PC-3 (cell line): ENCODE results near the gene TMEM233. TPM values are rescaled to one million over a fixed set of nuclear protein-coding genes. Genes with fewer than 3 reads are reported as not detected.

Source experiments
- ATAC-seq: fragments of 200-7000 bp; cut with Tn5 transposase; 2 replicates; pipeline ENCODE4 v1.9.1; 2020; ENCODE audit warnings: mild to moderate bottlenecking, moderate library complexity
- BruUV-seq: library from RNA; stranded (reverse); fragments of 400-500 nt; replicated peaks from 2 replicates; lab custom pipeline; 2021; lab: Mats Ljungman, UMichigan
- CTCF ChIA-PET: fragments of 300-600 bp; sonication (Branson Sonifier 250); formaldehyde crosslinking; loops from one replicate; lab custom pipeline; 2022; ENCODE audit warnings: antibody characterized with exemption; lab: Charles Lee
- POLR2A ChIA-PET: fragments of 300-600 bp; sonication (Branson Sonifier 250); formaldehyde crosslinking; loops from one replicate; lab custom pipeline; 2022; ENCODE audit warnings: antibody characterized with exemption; ENCODE audit not compliant: unreplicated experiment; lab: Charles Lee
- DNase-seq: peaks from one replicate; pipeline ENCODE4 v3.0.0-alpha.2; 2015
- H2AFZ ChIP-seq: fragments of 300-600 bp; sonication (generic); 2 replicates; pipeline ENCODE4 v1.6.0; 2016; ENCODE audit warnings: antibody characterized with exemption, low read length
- H3F3A ChIP-seq: fragments of 300-600 bp; sonication (generic); one replicate; pipeline ENCODE4 v1.6.0; 2017; ENCODE audit warnings: antibody characterized with exemption, low read length, control low read depth, mild to moderate bottlenecking; ENCODE audit not compliant: unreplicated experiment
- H3K27ac ChIP-seq: fragments of 300-600 bp; sonication (generic); 2 replicates; pipeline ENCODE4 v1.5.1; 2016; ENCODE audit warnings: mild to moderate bottlenecking, low read length
- H3K27me3 ChIP-seq: fragments of 300-600 bp; sonication (generic); 2 replicates; pipeline ENCODE4 v1.6.1; 2016; ENCODE audit warnings: low read length, mixed read lengths
- H3K36me3 ChIP-seq: fragments of 300-600 bp; sonication (generic); 2 replicates; pipeline ENCODE4 v1.6.1; 2016; ENCODE audit warnings: low read depth, mixed run types, low read length, mixed read lengths
- H3K4me1 ChIP-seq: fragments of 300-600 bp; sonication (generic); 2 replicates; pipeline ENCODE4 v1.5.1; 2016; ENCODE audit warnings: low read length; ENCODE audit not compliant: insufficient read depth
- H3K4me2 ChIP-seq: fragments of 300-600 bp; sonication (generic); 2 replicates; pipeline ENCODE4 v1.6.0; 2016; ENCODE audit warnings: low read length
- H3K4me3 ChIP-seq: fragments of 300-600 bp; sonication (generic); 2 replicates; pipeline ENCODE4 v1.5.1; 2016; ENCODE audit warnings: mild to moderate bottlenecking, low read length, mixed read lengths
- H3K79me2 ChIP-seq: fragments of 300-600 bp; sonication (generic); 2 replicates; pipeline ENCODE4 v1.6.1; 2017; ENCODE audit warnings: low read length, mixed read lengths
- H3K9ac ChIP-seq: fragments of 300-600 bp; sonication (generic); 2 replicates; pipeline ENCODE4 v1.6.0; 2016; ENCODE audit warnings: mild to moderate bottlenecking, low read length
- H3K9me2 ChIP-seq: fragments of 300-600 bp; sonication (generic); replicated peaks from 2 replicates; pipeline ENCODE4 v1.6.1; 2016; ENCODE audit warnings: mixed run types, low read length, mixed read lengths
- H3K9me3 ChIP-seq: fragments of 300-600 bp; sonication (generic); 2 replicates; pipeline ENCODE4 v1.6.1; 2016; ENCODE audit warnings: low read length, mixed read lengths
- H4K20me1 ChIP-seq: fragments of 300-600 bp; sonication (generic); 2 replicates; pipeline ENCODE4 v1.6.1; 2016; ENCODE audit warnings: low read length, mixed read lengths
- CTCF ChIP-seq: fragments of 300-600 bp; sonication (generic); conservative IDR thresholded peaks from 2 replicates; pipeline ENCODE4 v1.5.1; 2017; ENCODE audit warnings: antibody characterized with exemption, low read depth, mild to moderate bottlenecking, low read length
- EZH2 ChIP-seq: fragments of 300-600 bp; sonication (generic); IDR thresholded peaks from one replicate; pipeline ENCODE4 v1.6.1; 2017; ENCODE audit warnings: antibody characterized with exemption, mild to moderate bottlenecking, low read length; ENCODE audit not compliant: unreplicated experiment
- EZH2phosphoT487 ChIP-seq: fragments of 300-600 bp; sonication (generic); IDR thresholded peaks from 2 replicates; pipeline ENCODE4 v1.6.1; 2018; ENCODE audit warnings: mild to moderate bottlenecking, antibody characterized with exemption, low read length, borderline replicate concordance
- intact Hi-C: fragments of 100-400 bp; cut with micrococcal nuclease; formaldehyde crosslinking; loops from 2 replicates; pipeline ENCODE4 v1.9.0; 2023
- total RNA-seq: library from RNA; depleted of rRNA; stranded (reverse); fragments of >200 nt; gene quantifications from 2 replicates; pipeline ENCODE4 v1.2.3, GENCODE V29; 2014

The TMEM233 gene
- total RNA-seq, 1 experiment from 2014 or later: not detected

GRCh38 chr12:119620490-119620889, 26.9 kb downstream of the TMEM233 start:
- POLR2A ChIA-PET: no interaction called here
- Histone ChIP-seq H3F3A (no peaks in the 10 kb centered on the region), H3K36me3 (no peaks in the 10 kb centered on the region), H4K20me1 (no peaks in the 10 kb centered on the region), H3K9me3 (no peaks in the 10 kb centered on the region), H3K4me1 (no peaks in the 10 kb centered on the region), H3K79me2 (no peaks in the 10 kb centered on the region), H2AFZ (no peak overlapping the region), H3K9me2 (no peaks in the 10 kb centered on the region), H3K27ac (no peak overlapping the region), H3K4me2 (no peak overlapping the region), H3K4me3 (no peak overlapping the region), H3K27me3 (peaks cover 17% of the 10 kb centered on the region), H3K9ac (no peak overlapping the region)
- CTCF ChIA-PET: no interaction called here
- no peak for TF ChIP-seq EZH2
- TF ChIP-seq EZH2phosphoT487: no peak
- no peak for TF ChIP-seq CTCF
- no peak for ATAC-seq
- intact Hi-C loops: no loop called here
- DNase-seq: no peak
- no TSS peak for BruUV-seq

GRCh38 chr12:119621878-119622277, 28.3 kb downstream of the TMEM233 start:
- H3K9me3 ChIP-seq: no peaks in the 10 kb centered on the region
- H3K4me1 ChIP-seq: no peaks in the 10 kb centered on the region
- H3K27ac ChIP-seq: no peak overlapping the region
- no peak overlapping the region for H2AFZ ChIP-seq
- no peaks in the 10 kb centered on the region for H4K20me1 ChIP-seq
- no peaks in the 10 kb centered on the region for H3F3A ChIP-seq
- H3K4me2 ChIP-seq: no peak overlapping the region
- BruUV-seq: no TSS peak
- no peak overlapping the region for H3K9ac ChIP-seq
- no peaks in the 10 kb centered on the region for H3K36me3 ChIP-seq
- DNase-seq: no peak
- no peak overlapping the region for H3K4me3 ChIP-seq
- TF ChIP-seq EZH2: no peak
- no peak for TF ChIP-seq EZH2phosphoT487
- no peak for TF ChIP-seq CTCF
- POLR2A ChIA-PET: no interaction called here
- ATAC-seq: no peak
- intact Hi-C loops: no loop called here
- CTCF ChIA-PET: no interaction called here
- H3K9me2 ChIP-seq: no peaks in the 10 kb centered on the region
- H3K27me3 ChIP-seq: peaks cover 21% of the 10 kb centered on the region
- no peaks in the 10 kb centered on the region for H3K79me2 ChIP-seq

GRCh38 chr12:119624966-119625365, 31.4 kb downstream of the TMEM233 start:
- DNase-seq: no peak
- Histone ChIP-seq H3K9ac (no peak overlapping the region), H3K4me3 (no peak overlapping the region), H3K9me2 (no peaks in the 10 kb centered on the region), H3K4me2 (no peak overlapping the region), H2AFZ (no peak overlapping the region), H3K27me3 (peaks cover 33% of the 10 kb centered on the region), H3K36me3 (no peaks in the 10 kb centered on the region), H3K4me1 (no peaks in the 10 kb centered on the region), H3K9me3 (no peaks in the 10 kb centered on the region), H3F3A (no peaks in the 10 kb centered on the region), H3K79me2 (no peaks in the 10 kb centered on the region), H3K27ac (no peak overlapping the region), H4K20me1 (no peaks in the 10 kb centered on the region)
- POLR2A ChIA-PET: no interaction called here
- intact Hi-C loops: no loop called here
- CTCF ChIA-PET: interaction anchor here (0.7 kb wide), 1 partner anchor 206 kb away, joined by 7 read pairs; no protein-coding TSS in a partner anchor
- no TSS peak for BruUV-seq
- ATAC-seq: no peak
- TF ChIP-seq EZH2 (no peak), CTCF (no peak), EZH2phosphoT487 (no peak)
